Measurements from ENCODE around the gene GRIP2.

GRCh38 chr3:14540821-14541385 is 761 bp upstream of the GRIP2 start:
- TF ChIP-seq CTCF (IDR thresholded peaks at IDR 0.05) = no peak
- TF ChIP-seq POLR2AphosphoS5 (IDR thresholded peaks at IDR 0.05) = no peak
